DND-41 (cell line): ENCODE measurements around the gene RELN.

Source experiments
- CTCF ChIP-seq: IDR thresholded peaks from 2 replicates; pipeline ENCODE4 v1.5.1; 2012; ENCODE audit warnings: borderline replicate concordance, low read length, moderate library complexity, mild to moderate bottlenecking; ENCODE audit not compliant: poor library complexity, severe bottlenecking; ENCODE audit errors: extremely low read depth
- EZH2 ChIP-seq: IDR thresholded peaks from 3 replicates; pipeline ENCODE4 v1.6.1; 2012; ENCODE audit warnings: borderline replicate concordance, low read depth, mild to moderate bottlenecking, moderate library complexity, low read length, inconsistent platforms; ENCODE audit not compliant: severe bottlenecking

GRCh38 chr7:103705542-103705941 lies 283.9 kb downstream of the RELN start:
- TF ChIP-seq EZH2 (no peak), CTCF (no peak)
